HEK293 (cell line): ENCODE results near the gene PPP1R9B.

Source experiments
- CTCF ChIA-PET: fragments of 350-600 bp; formaldehyde crosslinking; extraction: SDS; loops from one replicate; lab custom pipeline; 2021; ENCODE audit warnings: antibody characterized with exemption; lab: Yijun Ruan, JAX
- POLR2A ChIA-PET: fragments of 300-600 bp; formaldehyde crosslinking; extraction: SDS; loops from one replicate; lab custom pipeline; 2020; ENCODE audit warnings: antibody characterized with exemption, inconsistent platforms; lab: Yijun Ruan, JAX
- H3K27ac ChIP-seq: fragments of 200-500 bp; sonication (Bioruptor generic); 2 replicates; pipeline ENCODE4 v1.5.1; 2014; ENCODE audit warnings: low read depth, low read length, control low read depth, inconsistent platforms; ENCODE audit errors: extremely low read depth
- H3K36me3 ChIP-seq, 2 experiments: fragments of 200-500 bp in 1 of 2; sonication (Bioruptor generic) in 1 of 2; 1 replicate in 1 of 2; 2 replicates in 1 of 2; pipeline ENCODE4 v1.5.1; 2014 to 2017; ENCODE audit warnings: inconsistent platforms in 2 of 2, low read length in 2 of 2; ENCODE audit not compliant: control insufficient read depth in 2 of 2, insufficient read depth in 1 of 2
- H3K4me1 ChIP-seq: fragments of 200-500 bp; sonication (Bioruptor generic); 2 replicates; pipeline ENCODE4 v1.5.1; 2014; ENCODE audit warnings: mild to moderate bottlenecking, low read length, inconsistent platforms; ENCODE audit not compliant: control insufficient read depth, insufficient read depth
- H3K4me3 ChIP-seq: 2 replicates; pipeline ENCODE4 v1.5.1; 2011; ENCODE audit warnings: low read depth, mild to moderate bottlenecking, control low read depth, low read length, moderate library complexity
- H3K9me3 ChIP-seq: fragments of 200-500 bp; sonication (Bioruptor generic); 2 replicates; pipeline ENCODE4 v1.5.1; 2014; ENCODE audit warnings: low read depth, low read length, inconsistent platforms; ENCODE audit not compliant: control insufficient read depth, insufficient read depth
- ATF2 ChIP-seq: fragments of 450-650 bp; formaldehyde crosslinking; IDR thresholded peaks from 2 replicates; pipeline ENCODE4 v1.5.1; 2016; ENCODE audit warnings: missing biosample characterization, missing genetic modification characterization, low read depth
- INSM2 ChIP-seq: fragments of 450-650 bp; formaldehyde crosslinking; IDR thresholded peaks from 2 replicates; pipeline ENCODE4 v1.5.1; 2016; ENCODE audit warnings: missing biosample characterization, missing genetic modification characterization
- KLF7 ChIP-seq: fragments of 450-650 bp; formaldehyde crosslinking; IDR thresholded peaks from 2 replicates; pipeline ENCODE4 v1.5.1; 2016; ENCODE audit warnings: missing biosample characterization, missing genetic modification characterization, borderline replicate concordance
- OSR2 ChIP-seq: fragments of 450-650 bp; formaldehyde crosslinking; IDR thresholded peaks from 2 replicates; pipeline ENCODE4 v1.5.1; 2016; ENCODE audit warnings: missing biosample characterization, missing genetic modification characterization
- PRDM1 ChIP-seq: fragments of 450-650 bp; formaldehyde crosslinking; IDR thresholded peaks from 2 replicates; pipeline ENCODE4; 2016; ENCODE audit warnings: missing biosample characterization, missing genetic modification characterization
- SCRT2 ChIP-seq: fragments of 450-650 bp; formaldehyde crosslinking; IDR thresholded peaks from 2 replicates; pipeline ENCODE4 v1.5.1; 2016; ENCODE audit warnings: missing biosample characterization, missing genetic modification characterization
- SP7 ChIP-seq: fragments of 450-650 bp; formaldehyde crosslinking; IDR thresholded peaks from 2 replicates; pipeline ENCODE4 v1.5.1; 2016; ENCODE audit warnings: missing biosample characterization, missing genetic modification characterization
- ZBTB44 ChIP-seq: fragments of 450-650 bp; IDR thresholded peaks from 2 replicates; pipeline ENCODE4 v1.5.1; 2018; ENCODE audit warnings: missing biosample characterization, mild to moderate bottlenecking, missing genetic modification characterization
- ZEB2 ChIP-seq: fragments of 450-650 bp; formaldehyde crosslinking; IDR thresholded peaks from 2 replicates; pipeline ENCODE4 v1.5.1; 2016; ENCODE audit warnings: missing biosample characterization, missing genetic modification characterization
- ZFHX2 ChIP-seq: fragments of 450-650 bp; formaldehyde crosslinking; conservative IDR thresholded peaks from 2 replicates; pipeline ENCODE4 v1.5.1; 2016; ENCODE audit warnings: missing biosample characterization, missing genetic modification characterization
- ZIC2 ChIP-seq: fragments of 450-650 bp; formaldehyde crosslinking; IDR thresholded peaks from 2 replicates; pipeline ENCODE4 v1.5.1; 2016; ENCODE audit warnings: missing biosample characterization, missing genetic modification characterization
- ZNF121 ChIP-seq: fragments of 450-650 bp; formaldehyde crosslinking; IDR thresholded peaks from 2 replicates; pipeline ENCODE4 v1.5.1; 2016; ENCODE audit warnings: missing biosample characterization, missing genetic modification characterization
- ZNF132 ChIP-seq: fragments of 450-650 bp; formaldehyde crosslinking; IDR thresholded peaks from 2 replicates; pipeline ENCODE4 v1.5.1; 2017; ENCODE audit warnings: missing biosample characterization, missing genetic modification characterization, borderline replicate concordance
- ZNF366 ChIP-seq: fragments of 450-650 bp; formaldehyde crosslinking; conservative IDR thresholded peaks from 2 replicates; pipeline ENCODE4 v1.5.1; 2016; ENCODE audit warnings: missing biosample characterization, missing genetic modification characterization
- ZNF391 ChIP-seq: fragments of 450-650 bp; formaldehyde crosslinking; IDR thresholded peaks from 2 replicates; pipeline ENCODE4 v1.5.1; 2016; ENCODE audit warnings: low read depth, missing biosample characterization, missing genetic modification characterization, borderline replicate concordance
- ZNF404 ChIP-seq: fragments of 450-650 bp; formaldehyde crosslinking; IDR thresholded peaks from 2 replicates; pipeline ENCODE4 v1.5.1; 2017; ENCODE audit warnings: missing biosample characterization, missing genetic modification characterization
- ZNF423 ChIP-seq: fragments of 450-650 bp; formaldehyde crosslinking; IDR thresholded peaks from 2 replicates; pipeline ENCODE4 v1.5.1; 2016; ENCODE audit warnings: missing biosample characterization, missing genetic modification characterization
- ZNF473 ChIP-seq: fragments of 450-650 bp; formaldehyde crosslinking; IDR thresholded peaks from 2 replicates; pipeline ENCODE4 v1.5.1; 2017; ENCODE audit warnings: missing biosample characterization, missing genetic modification characterization
- ZNF530 ChIP-seq: fragments of 450-650 bp; formaldehyde crosslinking; IDR thresholded peaks from 2 replicates; pipeline ENCODE4 v1.5.1; 2016; ENCODE audit warnings: low read depth, missing biosample characterization, missing genetic modification characterization
- ZNF629 ChIP-seq: fragments of 450-650 bp; formaldehyde crosslinking; IDR thresholded peaks from 2 replicates; pipeline ENCODE4 v1.5.1; 2017; ENCODE audit warnings: missing biosample characterization, missing genetic modification characterization
- ZNF704 ChIP-seq: fragments of 450-650 bp; formaldehyde crosslinking; IDR thresholded peaks from 2 replicates; pipeline ENCODE4 v1.5.1; 2016; ENCODE audit warnings: missing biosample characterization, missing genetic modification characterization
- ZXDB ChIP-seq: fragments of 450-650 bp; formaldehyde crosslinking; IDR thresholded peaks from 2 replicates; pipeline ENCODE4 v1.5.1; 2016; ENCODE audit warnings: missing biosample characterization, missing genetic modification characterization
- TF ChIP-seq, protein P1 (sequence below): fragments of 450-650 bp; formaldehyde crosslinking; IDR thresholded peaks from 2 replicates; pipeline ENCODE4 v1.5.1; 2016; ENCODE audit warnings: missing biosample characterization, missing genetic modification characterization

Gene PPP1R9B

DNA sequence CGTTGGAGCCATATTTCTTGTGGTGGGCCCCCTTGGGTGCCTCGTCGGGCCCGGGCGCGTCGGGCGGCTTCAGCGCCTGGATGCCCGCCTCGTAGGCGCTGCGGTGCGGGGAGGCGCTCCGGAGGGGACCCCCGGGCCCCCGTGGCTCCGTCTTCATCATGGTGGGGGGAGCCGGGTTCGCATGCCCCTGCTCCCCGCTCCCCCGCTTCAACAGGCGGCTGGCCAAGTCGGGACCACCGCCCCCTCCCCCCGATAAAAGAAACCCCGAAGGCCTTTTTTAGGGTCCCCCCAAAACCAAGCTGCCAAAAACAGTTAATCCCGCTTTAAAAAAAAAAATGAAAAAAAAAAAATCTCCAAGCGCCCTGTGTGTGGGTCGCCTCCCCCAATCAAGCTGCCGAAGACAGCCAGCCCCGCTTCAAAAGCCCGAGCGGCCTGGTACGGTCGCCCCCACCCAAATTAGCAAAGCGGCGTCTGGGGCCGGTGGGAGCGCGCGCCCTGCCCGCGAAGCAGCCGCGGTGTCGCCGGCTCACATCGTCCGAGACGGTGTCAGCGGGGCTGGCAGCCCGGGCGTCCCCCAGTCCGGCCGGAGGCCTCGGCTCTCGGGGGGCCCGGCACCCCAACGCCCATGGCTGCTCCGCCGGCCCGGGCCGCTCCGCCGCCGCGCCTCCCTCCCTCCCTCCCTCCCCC is at the start of gene PPP1R9B (continued):
- TF ChIP-seq ZNF132 (tag by site-specific recombination) (no peak), ZNF423 (peak; percentile 64), ZNF704 (tag by site-specific recombination) (no peak), ZXDB (tag by site-specific recombination) (peak; percentile 17), INSM2 (tag by site-specific recombination) (no peak), ZNF121 (no peak), KLF7 (no peak), ZNF530 (tag by site-specific recombination) (no peak), PRDM1 (tag by site-specific recombination) (no peak)
- TF ChIP-seq, protein P1, sequence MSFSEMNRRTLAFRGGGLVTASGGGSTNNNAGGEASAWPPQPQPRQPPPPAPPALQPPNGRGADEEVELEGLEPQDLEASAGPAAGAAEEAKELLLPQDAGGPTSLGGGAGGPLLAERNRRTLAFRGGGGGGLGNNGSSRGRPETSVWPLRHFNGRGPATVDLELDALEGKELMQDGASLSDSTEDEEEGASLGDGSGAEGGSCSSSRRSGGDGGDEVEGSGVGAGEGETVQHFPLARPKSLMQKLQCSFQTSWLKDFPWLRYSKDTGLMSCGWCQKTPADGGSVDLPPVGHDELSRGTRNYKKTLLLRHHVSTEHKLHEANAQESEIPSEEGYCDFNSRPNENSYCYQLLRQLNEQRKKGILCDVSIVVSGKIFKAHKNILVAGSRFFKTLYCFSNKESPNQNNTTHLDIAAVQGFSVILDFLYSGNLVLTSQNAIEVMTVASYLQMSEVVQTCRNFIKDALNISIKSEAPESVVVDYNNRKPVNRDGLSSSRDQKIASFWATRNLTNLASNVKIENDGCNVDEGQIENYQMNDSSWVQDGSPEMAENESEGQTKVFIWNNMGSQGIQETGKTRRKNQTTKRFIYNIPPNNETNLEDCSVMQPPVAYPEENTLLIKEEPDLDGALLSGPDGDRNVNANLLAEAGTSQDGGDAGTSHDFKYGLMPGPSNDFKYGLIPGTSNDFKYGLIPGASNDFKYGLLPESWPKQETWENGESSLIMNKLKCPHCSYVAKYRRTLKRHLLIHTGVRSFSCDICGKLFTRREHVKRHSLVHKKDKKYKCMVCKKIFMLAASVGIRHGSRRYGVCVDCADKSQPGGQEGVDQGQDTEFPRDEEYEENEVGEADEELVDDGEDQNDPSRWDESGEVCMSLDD (tag by site-specific recombination) = peak; percentile 83

DNA sequence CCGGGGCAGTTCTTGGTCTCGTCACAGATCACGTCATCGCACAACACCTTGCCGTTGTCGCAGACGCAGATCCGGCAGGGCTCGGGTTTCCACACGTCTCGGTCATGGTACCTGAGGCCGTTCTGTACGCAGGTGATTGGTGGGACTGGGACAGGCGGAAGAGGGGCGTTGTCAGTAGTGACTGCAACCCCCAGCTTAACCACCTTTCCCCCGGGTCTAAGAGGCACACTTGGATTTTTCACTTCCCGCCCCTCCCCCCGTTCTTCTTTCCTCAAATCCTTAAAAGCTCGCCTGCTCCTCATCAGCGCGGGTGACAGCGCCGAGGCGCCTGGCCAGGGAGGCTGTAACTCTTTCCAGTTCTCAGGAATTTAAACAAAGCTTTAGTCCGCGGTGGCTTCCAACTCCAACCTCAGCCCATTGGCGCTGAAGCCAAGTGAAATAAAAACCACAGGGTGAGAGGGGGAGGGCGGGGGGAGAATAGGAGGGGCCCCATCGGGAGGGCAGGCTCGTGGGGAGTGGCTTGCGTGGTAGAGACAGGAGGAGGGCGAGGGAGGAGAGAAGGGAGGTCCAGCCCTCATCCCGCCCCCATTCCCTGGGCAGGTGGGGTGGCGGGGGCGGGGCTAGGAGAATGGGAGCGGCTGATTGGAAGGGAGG is 49.5 kb upstream of the PPP1R9B start:
- Histone ChIP-seq H3K4me3 (peak overlapping the region; percentile 41), H3K27ac (peak overlapping the region; percentile 57), H3K9me3 (no peaks in the 10 kb centered on the region), H3K36me3 (peaks cover 0 to 24% of the 10 kb centered on the region in 2 experiments; a peak in 1 of 3 replicates), H3K4me1 (no peaks in the 10 kb centered on the region)
- POLR2A ChIA-PET = interaction anchor here (0.6 to 1.9 kb wide), 27 partner anchors 20 to 1692 kb away, joined by 3 to 31 read pairs (median 3); partner anchors contain the start of genes ACSF2, SAMD14 and TMEM92
- CTCF ChIA-PET = interaction anchor here (0.5 to 18.0 kb wide), 58 partner anchors 8 to 1939 kb away, joined by 3 to 487 read pairs (median 4); partner anchors contain the start of genes EME1, MRPL27 and TMEM92
- TF ChIP-seq ZNF423 (0 out of 2 replicates have a peak, but pooled peaks have one; percentile 12), ZEB2 (peak; percentile 72), KLF7 (no peak), OSR2 (tag by site-specific recombination) (no peak), ZNF404 (tag by site-specific recombination) (no peak), ZNF391 (tag by site-specific recombination) (no peak; the same call in 1 of the 2 replicates), SP7 (tag by site-specific recombination) (peak; percentile 19; the same call in 1 of the 2 replicates), ZNF629 (peak; percentile 97), ZFHX2 (tag by site-specific recombination) (peak; percentile 71), SCRT2 (tag by site-specific recombination) (no peak), ZNF366 (tag by site-specific recombination) (peak; percentile 61), ZIC2 (tag by site-specific recombination) (peak; percentile 76), ATF2 (peak; percentile 88), ZBTB44 (tag by site-specific recombination) (no peak), ZNF473 (no peak)
- TF ChIP-seq, protein P1 (tag by site-specific recombination) = no peak
